ENCODE data around the gene MSI2.

GRCh38 chr17:57626520-57627210 is 370.3 kb downstream of the MSI2 start:
- TF ChIP-seq CTCF (IDR thresholded peaks at IDR 0.05) (no peak), EP300 (IDR thresholded peaks at IDR 0.05) (no peak)

All from sigmoid colon (tissue), 4 donors.